GM18858 (cell line): Measurements from ENCODE around the gene GPC6.

Experiments used
- ATAC-seq: cut with Tn5 transposase; IDR thresholded peaks from one replicate; pipeline ENCODE4 v1.9.1; 2021; ENCODE audit not compliant: unreplicated experiment

Gene GPC6

DNA sequence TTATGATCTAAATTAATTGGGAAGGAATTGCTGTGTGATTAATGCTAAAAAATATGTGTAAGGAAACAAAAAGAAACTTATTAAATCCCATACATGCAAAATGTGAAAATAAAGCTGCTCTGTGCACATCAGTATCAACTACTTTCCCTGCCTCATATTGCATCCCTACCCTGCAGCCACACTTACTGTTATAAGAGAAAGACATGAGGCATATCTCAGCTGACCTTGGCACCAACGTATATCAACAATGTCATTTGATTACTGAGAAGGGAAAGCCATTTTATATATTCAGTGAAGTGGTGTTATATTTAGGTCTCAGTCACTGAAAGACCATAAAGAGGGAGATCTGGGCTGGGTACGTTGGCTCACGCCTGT is 585.1 kb downstream of the GPC6 start:
- ATAC-seq: no peak

DNA sequence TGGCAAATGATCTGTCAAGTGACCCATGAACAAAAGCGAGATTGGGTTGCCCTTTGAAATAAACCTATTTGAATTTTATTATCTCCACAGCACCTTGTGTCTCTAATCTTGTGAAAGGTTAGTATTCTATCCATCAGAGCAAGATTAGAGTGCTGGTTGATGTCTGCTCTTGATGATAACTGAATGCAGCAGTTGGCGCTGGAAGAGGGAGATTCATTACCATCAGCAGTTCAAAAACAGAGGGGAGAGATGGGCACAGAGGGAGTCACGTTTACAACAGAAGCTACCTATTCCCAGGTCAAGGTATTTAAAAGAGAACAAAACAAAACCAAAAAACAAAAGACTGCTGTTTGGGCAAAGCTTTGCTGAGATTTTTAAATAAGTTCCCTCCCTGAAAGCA is 588.1 kb downstream of the GPC6 start:
- no peak for ATAC-seq

DNA sequence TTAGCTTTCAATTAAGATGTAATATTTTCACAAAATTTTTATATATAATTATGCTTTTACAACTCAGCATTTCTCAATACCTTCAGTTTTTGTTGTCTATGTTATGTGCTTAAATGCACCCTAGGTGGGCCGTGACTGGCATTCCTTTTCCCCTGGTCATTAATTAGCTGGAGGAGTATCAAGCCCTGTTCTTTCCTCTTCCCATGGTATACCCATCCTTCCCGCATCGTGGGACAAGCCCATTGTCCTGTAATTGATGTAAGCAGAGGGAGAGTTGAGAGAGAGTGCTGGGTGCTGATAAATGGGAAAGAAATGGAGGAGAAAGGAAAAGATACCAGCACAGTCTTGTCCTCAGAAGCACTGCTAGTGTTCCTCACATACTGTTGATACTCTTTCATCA is 591.7 kb downstream of the GPC6 start:
- ATAC-seq: no peak

DNA sequence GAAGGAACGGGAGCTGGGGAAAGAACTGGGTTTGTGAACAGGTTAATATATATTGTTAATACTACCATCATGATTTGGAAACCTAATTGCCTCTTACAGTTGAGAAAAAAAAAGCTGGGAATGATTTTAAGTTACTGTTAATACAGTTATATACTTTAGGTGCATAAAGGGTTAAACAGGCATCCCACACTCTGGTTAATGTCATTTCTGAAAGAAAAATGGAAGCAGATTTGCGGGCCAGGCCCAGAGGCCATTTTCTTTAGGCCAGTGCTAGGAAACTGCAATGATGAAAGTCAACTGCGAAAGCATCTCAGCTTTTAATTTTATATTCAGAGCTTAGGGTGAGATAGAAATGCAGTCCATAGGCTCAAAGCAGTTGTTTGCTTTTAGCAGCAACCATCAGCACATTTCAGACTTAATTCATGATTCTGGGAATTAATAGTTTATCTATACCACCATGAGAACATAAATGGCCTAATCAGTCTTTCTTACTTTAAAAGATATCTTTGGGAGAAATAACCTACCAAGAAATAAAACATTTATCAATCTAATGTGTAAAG is 592.8 kb downstream of the GPC6 start:
- ATAC-seq: no peak

DNA sequence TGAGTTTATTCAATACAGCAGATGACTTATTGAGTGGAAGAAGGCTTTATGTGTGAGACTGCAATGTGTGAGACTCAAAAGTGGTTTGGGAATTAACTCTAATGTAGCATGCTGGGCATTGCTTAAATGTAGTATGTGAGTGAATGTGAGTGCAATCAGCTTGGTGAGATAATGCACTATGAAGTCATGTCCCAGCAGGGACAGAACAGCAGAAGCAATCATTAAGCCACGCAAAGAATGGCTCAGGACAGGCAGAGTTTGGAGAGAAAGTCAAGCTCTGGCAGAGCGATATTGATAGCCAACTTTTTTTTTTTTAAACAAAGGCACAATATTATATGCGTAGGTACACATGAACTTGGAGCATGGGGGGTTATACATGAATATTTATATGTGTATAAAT is 597.7 kb downstream of the GPC6 start:
- ATAC-seq: no peak

DNA sequence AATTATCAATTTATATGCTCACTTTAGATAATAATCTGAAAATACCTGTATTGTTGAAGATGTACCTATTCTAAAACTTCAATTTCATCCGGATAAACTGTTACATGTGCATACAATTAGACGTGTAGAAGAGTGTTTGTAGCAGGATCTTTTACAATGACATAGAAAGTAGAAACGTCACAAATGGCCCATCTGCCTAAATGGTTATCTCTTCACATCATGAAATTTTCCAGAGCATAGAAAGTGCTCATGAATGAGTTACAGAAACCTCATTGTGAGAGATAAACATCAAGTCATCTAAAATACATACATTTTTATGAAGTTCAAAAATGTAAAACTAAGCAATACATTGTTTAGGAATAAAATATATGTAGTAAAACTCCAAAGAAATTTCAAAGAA is 607.4 kb downstream of the GPC6 start:
- no peak for ATAC-seq

DNA sequence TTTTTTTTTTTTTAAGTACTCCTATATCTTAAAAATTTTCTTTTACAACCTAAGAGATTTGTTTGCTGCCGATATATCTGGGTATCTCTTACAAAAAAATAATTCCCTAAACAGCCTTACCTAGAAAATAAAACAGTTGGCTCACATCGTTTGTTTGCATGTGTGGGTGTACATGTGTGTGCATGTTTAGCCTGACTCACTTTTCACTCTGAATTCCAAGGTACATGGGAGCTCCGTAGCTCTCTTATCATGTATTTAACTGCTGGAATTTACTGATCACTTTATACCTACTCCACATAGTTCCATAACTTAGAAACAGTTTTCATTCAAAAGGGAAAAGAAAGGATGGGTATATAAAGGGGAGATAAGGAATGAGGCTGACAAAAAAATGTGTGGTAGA is 616.5 kb downstream of the GPC6 start:
- ATAC-seq: no peak

DNA sequence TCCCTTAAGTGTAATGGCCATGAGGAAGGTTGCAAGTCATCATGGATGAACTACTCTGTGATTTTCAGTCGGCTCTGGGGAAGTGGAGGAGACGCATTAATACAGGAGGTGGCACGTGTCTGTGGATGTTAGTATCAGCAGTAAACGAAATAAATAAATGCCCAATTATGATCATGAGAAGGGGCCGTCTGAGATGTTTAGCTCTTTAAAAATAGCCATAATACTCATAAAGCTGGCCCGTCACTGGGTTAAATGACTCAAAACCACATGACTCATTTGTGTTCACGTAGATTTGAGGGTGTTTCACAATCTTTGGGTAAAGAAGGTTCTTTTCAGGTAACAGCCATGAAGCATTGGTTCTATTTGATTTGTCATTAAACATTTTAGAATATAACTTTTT is 620.6 kb downstream of the GPC6 start:
- no peak for ATAC-seq

DNA sequence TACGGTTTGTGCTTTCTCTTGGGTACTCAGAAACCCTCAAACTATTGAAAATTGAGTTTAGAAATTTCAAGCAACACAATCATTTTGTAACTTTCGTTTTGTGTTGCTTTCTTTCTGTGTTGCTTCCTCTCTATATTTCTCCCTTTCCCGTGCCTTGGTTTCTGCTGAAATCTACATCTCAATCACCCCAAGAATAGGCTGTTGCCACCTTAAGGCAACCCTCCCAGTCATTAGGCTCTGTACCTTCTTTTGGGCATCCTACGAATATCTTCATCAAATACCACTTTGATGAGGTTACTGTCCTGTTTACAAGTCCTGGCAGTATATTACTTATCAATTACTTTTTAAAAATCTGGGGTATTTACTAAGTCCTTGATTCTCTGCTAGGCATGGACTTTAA is 621.6 kb downstream of the GPC6 start:
- ATAC-seq: no peak

DNA sequence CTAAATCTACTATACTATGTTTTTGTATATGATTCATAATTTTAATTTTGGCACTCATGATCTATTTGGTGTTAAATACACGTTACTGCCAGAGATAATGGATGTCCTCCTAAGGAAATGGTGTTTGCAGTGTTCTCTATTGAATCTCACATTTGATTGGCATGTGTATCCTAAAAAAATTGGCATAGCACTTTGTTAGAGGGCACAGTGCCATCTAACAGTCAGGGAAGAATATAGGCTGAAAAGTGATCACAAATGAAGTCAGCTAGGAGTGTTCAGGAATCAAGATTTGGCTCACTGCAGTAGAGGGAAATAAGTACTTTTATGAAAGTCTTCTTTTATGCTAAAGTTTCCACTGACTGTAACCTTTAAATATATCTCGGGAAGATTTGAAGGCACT is 624.6 kb downstream of the GPC6 start:
- no peak for ATAC-seq

DNA sequence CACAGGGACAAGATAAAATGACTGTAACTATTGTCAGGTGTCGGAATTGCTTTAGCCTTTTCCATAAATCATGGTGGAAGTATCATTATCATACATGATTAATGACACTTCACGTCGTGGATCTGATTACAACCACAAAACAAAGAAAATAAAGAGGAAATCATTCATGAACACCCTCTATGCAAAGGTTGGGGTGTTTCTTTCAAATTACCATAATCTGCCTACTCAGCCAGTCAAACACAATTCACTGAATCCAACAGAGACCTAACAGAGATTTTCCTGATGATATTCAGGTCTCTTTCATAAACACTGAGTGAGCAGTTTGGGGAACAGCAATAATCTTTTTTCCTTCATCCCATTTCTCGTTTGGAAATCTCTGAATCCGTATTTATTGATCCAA is 627.3 kb downstream of the GPC6 start:
- no peak for ATAC-seq

DNA sequence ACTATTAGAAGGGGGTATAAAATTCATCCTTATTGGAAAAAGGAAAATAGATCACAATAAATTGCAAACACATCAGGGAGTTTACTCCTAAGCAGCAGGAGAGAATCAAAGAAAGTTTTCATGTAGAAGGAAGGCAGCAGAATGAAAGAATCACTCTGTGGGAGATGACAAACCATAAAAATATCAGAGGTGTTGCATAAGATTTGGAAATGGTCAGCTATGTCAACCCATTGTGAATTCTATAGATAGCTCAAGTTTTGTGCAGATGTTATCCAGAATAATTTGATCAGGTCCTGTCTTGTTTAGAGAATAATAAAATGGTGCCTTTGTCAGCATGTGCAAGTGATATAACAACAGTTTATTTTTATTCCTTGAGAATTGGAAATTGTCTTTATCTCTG is 630.5 kb downstream of the GPC6 start:
- ATAC-seq: no peak

DNA sequence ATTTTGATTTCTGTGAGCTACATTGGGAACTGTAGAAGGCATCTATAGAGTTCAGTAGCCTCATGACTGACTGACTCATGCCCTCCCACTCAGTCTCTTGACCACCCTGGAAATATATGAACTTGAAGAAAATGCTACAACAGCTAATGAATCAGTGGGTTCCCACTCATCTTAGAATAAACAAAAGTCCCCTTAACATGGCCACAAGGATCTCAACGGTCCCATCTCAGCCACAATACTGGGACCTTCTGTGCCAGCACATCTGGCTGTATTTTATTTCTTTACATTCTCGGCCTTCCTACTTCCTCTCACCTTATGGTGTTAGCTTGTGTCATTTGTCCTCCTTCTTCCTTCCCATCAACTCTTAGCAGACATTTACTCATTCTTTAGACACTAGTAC is 633.1 kb downstream of the GPC6 start:
- no peak for ATAC-seq

DNA sequence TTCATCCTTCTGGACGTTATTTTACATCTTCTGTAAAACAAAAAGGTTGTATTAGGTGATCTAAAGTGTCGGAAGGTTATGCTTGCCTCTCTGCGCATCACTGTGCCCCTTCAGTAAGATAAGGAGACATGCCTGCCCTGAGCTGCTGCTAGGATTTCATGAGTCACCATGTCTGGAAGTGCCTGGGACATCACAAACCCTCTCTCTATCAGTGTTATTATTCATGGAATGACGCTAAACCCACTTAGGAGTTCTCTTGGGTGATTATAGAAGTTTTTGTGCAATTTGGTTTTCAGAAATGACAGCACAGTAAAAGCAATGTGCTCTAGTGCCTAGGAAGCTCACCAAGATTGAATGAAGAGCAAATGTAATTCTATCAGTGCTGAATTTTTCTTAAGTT is 635.2 kb downstream of the GPC6 start:
- no peak for ATAC-seq

DNA sequence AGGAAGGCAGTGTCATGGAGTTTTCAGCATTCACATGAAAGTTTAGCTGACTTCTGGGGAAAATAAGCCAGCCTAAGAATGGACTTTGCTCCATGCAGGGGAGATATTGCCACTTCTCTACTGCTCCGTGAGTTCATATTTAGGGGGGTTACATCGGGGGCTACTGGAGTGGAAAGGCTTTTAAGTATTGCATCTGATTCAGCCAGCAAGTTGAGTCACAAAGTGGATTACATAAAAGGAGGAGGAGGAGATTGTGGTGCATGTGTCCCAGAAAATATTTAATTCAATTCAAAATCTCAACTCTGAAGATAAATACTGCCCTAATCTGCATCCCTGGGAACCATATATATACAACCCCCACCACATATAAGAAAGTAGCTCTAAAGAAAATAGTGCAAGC is 635.7 kb downstream of the GPC6 start:
- ATAC-seq: no peak

DNA sequence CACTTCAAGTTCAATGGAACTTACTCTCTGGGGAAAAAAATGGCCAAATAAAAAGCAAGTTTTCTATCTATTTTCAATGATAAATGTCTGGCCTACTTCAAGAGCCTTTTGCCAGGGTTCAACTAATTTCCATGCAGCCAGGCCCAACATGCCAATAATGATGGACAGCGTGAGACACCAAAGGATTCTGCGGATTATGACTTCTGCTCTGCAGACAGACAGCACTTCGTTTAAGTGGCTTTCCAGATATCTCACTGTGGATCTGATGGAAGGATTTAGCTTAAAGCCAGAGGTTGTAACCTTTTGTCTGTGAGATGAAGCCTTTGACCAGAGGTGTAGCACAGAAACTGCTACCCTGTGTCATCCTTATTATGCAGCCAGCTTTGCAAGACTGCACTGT is 638.6 kb downstream of the GPC6 start:
- ATAC-seq: no peak

DNA sequence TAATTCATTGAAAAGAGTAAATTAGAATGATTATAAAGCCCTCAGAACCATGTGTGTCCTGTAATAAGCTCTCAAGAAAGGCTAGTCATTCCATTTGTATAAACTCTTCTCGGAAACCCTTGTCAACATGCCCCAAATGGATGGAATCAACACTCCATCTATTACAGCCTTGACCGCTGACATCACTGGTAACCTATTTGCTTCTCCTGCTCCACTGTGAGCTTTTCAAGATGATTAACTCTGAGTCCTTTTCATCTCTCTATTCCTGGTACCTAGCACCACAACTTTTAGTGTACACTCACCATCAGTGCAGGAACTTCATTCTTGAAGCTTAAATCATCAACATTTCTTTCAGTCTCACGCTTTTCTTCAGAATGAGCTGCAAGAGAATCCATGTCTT is 640.9 kb downstream of the GPC6 start:
- ATAC-seq: no peak

DNA sequence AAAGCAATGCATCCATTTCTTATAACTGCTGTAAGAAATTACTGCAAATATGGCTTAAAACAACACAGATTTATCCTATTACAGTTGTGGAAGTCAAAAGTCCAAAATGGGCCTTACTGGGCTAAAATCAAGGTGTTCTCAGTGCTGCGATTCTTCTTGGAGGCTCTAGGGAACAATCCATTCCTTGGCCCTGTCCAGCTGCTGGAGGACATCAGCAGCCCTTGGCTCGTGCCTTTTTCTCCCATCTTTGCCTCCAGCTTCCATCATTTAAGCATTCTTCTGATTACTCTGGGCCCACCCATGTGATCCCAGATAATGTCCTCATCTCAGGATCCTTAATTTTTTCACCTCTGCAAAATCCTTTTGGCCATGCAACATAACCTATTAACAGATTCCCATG is 645.8 kb downstream of the GPC6 start:
- ATAC-seq: no peak

DNA sequence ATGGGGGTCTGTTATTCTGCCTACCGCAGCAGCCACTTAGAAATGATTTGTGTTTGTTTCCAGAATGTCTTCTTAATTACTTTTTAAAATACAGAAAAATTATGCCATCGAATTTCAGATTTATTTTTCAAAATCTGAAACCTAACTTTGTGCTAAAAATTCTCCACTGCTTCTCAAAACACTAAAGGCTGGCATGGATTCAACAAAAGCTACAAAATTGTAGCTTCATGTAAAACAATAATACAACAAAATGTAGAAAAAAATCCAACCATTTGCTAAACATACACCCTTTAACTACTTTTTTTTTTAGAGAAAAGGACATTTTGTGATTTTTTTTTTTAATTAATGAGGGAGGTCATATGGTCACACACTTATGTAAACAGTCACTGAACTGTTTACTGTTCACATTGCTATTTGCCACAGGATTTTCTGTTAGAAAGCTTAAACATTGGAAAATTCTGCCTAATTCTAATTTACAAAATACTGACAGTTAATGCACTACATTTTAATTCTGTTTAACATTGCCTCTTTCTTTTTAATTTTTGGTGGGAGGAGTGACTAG is 646.3 kb downstream of the GPC6 start:
- no peak for ATAC-seq

DNA sequence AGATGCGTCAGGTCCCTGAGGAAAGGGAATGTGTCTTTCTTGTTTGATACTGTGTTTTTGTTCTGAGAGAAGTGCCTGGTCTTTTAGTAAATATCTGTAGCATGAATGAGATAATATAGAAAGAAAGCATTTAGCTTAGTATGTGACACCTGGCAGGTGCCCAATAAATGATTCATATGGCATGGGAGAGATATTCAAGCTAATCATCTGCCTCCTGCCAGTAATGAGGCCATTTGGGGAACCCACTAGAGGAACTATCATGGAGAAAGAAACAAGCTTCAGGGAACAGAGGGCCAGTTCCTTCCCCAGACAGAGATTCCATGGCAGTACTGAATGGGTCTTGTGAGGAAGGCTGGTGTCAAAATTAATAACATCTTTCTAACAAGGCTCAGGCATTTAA is 648.9 kb downstream of the GPC6 start:
- no peak for ATAC-seq

DNA sequence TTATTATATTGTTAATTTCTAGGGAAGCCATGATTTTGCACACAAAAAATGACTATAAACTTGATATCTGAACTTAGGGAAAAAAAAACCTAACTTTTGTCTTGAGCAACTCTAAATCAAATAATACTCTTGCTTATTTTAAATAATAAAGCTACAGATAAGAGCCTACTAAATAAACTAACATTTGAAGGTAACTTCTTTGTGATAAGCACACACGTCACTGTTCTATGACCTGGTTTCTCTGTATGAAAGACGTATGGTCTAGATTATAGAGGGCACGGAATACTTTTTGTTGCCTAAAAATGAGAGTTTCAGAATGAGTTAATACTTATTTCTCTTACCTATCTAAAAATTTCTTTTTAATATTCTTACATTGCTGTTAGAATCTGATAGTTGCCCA is 649.6 kb downstream of the GPC6 start:
- no peak for ATAC-seq

DNA sequence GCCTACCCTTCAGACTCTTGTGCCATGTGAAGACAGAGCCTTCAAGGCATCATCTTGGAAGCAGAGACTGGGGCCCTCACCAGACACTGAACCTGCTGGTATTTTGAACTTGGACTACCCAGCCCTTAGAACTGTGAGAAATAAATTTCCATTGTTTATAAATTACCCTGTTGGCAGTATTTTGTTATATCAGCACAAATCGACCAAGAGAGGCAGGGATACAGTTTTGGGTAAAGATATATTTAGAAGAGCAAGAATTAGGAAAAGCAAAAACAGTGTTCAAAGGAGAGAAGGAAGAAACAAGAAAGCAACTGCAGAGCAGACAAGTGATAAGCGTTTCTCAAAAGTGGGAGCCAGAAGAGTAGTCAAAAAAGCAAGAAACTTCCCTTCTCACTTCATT is 652.1 kb downstream of the GPC6 start:
- no peak for ATAC-seq

DNA sequence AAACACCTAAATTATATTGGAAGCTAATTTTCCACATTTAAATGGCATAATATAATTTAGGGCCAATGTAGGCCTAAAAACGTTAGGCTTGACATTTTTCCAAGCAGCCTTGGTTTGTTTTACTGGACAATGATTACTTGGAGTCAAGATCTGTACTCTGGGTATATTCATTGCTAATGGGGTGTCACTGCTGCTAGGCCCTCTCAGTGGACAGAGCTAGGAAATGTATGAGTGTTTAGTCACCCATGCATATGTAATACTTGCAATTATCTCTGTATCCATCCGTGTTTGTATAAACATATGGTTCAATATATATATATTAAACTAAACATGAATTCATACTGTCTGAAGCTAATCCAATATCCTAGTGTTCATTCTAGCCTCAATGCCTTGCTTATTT is 654.8 kb downstream of the GPC6 start:
- ATAC-seq: no peak
